ENCODE measurements around the gene TMEM31. TPM values are rescaled to one million over a fixed set of nuclear protein-coding genes. Genes with fewer than 3 reads are reported as not detected.

Gene TMEM31
- polyA plus RNA-seq, 3 donors from 2014 or later = not detected

- Mint-ChIP-seq H3K4me3 (peak overlapping the region in 1 of 5 donors; percentile 40), H3K27me3 (ENCODE audit: low read depth in 3 of 3) (peaks cover 0 to 2% (median 0%) of the 10 kb centered on the region in 3 donors), H3K4me1 (peaks cover 3 to 10% of the 10 kb centered on the region in 2 donors), H3K36me3 (peaks cover 0 to under 1% (median 0%) of the 10 kb centered on the region in 3 donors), H3K27ac (peak overlapping the region in 1 of 6 donors; percentile 27), H3K9me3 (no peaks in the 10 kb centered on the region)
- peak; percentile 14 to 32 (median 25) for DNase-seq
Observed at GRCh38 chrX:103688946-103689345, 21.8 kb upstream of the TMEM31 start.

- Mint-ChIP-seq H3K9me3 (no peaks in the 10 kb centered on the region), H3K36me3 (no peaks in the 10 kb centered on the region), H3K27me3 (ENCODE audit: low read depth in 3 of 3) (peaks cover 0 to 4% (median 2%) of the 10 kb centered on the region in 3 donors), H3K4me3 (no peak overlapping the region), H3K4me1 (no peaks in the 10 kb centered on the region), H3K27ac (no peak overlapping the region)
- DNase-seq = no peak
Observed at GRCh38 chrX:103691059-103691458, 19.6 kb upstream of the TMEM31 start.

- no peak for DNase-seq
- H3K27me3 Mint-ChIP-seq (ENCODE audit: low read depth in 3 of 3) = peaks cover 2 to 7% (median 3%) of the 10 kb centered on the region in 3 donors
- H3K4me3 Mint-ChIP-seq = no peak overlapping the region
- no peaks in the 10 kb centered on the region for H3K9me3 Mint-ChIP-seq
- H3K36me3 Mint-ChIP-seq = no peaks in the 10 kb centered on the region
- no peaks in the 10 kb centered on the region for H3K4me1 Mint-ChIP-seq
- no peak overlapping the region for H3K27ac Mint-ChIP-seq
Observed at GRCh38 chrX:103697687-103698086, 13.0 kb upstream of the TMEM31 start.

- H3K36me3 Mint-ChIP-seq = no peaks in the 10 kb centered on the region
- no peak for DNase-seq
- no peaks in the 10 kb centered on the region for H3K9me3 Mint-ChIP-seq
Observed at GRCh38 chrX:103699243-103699642, 11.5 kb upstream of the TMEM31 start.

GRCh38 chrX:103704863-103705262 is 5.8 kb upstream of the TMEM31 start:
- Mint-ChIP-seq H3K9me3 (no peaks in the 10 kb centered on the region), H3K4me1 (no peaks in the 10 kb centered on the region), H3K36me3 (no peaks in the 10 kb centered on the region), H3K27me3 (ENCODE audit: low read depth in 3 of 3) (peaks cover 3 to 9% (median 4%) of the 10 kb centered on the region in 3 donors), H3K4me3 (no peak overlapping the region), H3K27ac (no peak overlapping the region)
- no peak for DNase-seq

More at GRCh38 chrX:103699243-103699642, 11.5 kb upstream of the TMEM31 start:
- H3K4me3 Mint-ChIP-seq = no peak overlapping the region
- peaks cover 2 to 5% (median 5%) of the 10 kb centered on the region in 3 donors for H3K27me3 Mint-ChIP-seq (ENCODE audit: low read depth in 3 of 3)
- no peaks in the 10 kb centered on the region for H3K4me1 Mint-ChIP-seq
- no peak overlapping the region for H3K27ac Mint-ChIP-seq

- Mint-ChIP-seq H3K4me3 (no peak overlapping the region), H3K9me3 (no peaks in the 10 kb centered on the region), H3K27ac (no peak overlapping the region), H3K4me1 (no peaks in the 10 kb centered on the region), H3K27me3 (ENCODE audit: low read depth in 3 of 3) (peaks cover 0 to 4% (median 0%) of the 10 kb centered on the region in 3 donors), H3K36me3 (no peaks in the 10 kb centered on the region)
- DNase-seq = no peak
Observed at GRCh38 chrX:103716962-103717361, 6.3 kb downstream of the TMEM31 start.

- Mint-ChIP-seq H3K27me3 (ENCODE audit: low read depth in 3 of 3) (peaks cover 0 to 4% (median 3%) of the 10 kb centered on the region in 3 donors), H3K9me3 (no peaks in the 10 kb centered on the region), H3K36me3 (no peaks in the 10 kb centered on the region), H3K27ac (no peak overlapping the region), H3K4me1 (no peaks in the 10 kb centered on the region), H3K4me3 (no peak overlapping the region)
- no peak for DNase-seq
Observed at GRCh38 chrX:103718120-103718519, 7.4 kb downstream of the TMEM31 start.

GRCh38 chrX:103722505-103722904 is 11.8 kb downstream of the TMEM31 start:
- Mint-ChIP-seq H3K27ac (no peak overlapping the region), H3K9me3 (no peaks in the 10 kb centered on the region), H3K4me3 (no peak overlapping the region), H3K27me3 (ENCODE audit: low read depth in 3 of 3) (peaks cover 0 to 3% (median 0%) of the 10 kb centered on the region in 3 donors), H3K36me3 (no peaks in the 10 kb centered on the region), H3K4me1 (no peaks in the 10 kb centered on the region)
- no peak for DNase-seq

GRCh38 chrX:103726477-103726876 is 15.8 kb downstream of the TMEM31 start:
- DNase-seq = no peak
- no peak overlapping the region for H3K4me3 Mint-ChIP-seq
- no peaks in the 10 kb centered on the region for H3K36me3 Mint-ChIP-seq
- no peaks in the 10 kb centered on the region for H3K9me3 Mint-ChIP-seq
- peaks cover 2 to 8% (median 6%) of the 10 kb centered on the region in 3 donors for H3K27me3 Mint-ChIP-seq (ENCODE audit: low read depth in 3 of 3)
- H3K27ac Mint-ChIP-seq = no peak overlapping the region
- H3K4me1 Mint-ChIP-seq = peaks cover 7 to 9% of the 10 kb centered on the region in 2 donors

- no peaks in the 10 kb centered on the region for H3K9me3 Mint-ChIP-seq
- H3K27ac Mint-ChIP-seq = no peak overlapping the region
Observed at GRCh38 chrX:103727115-103727514, 16.4 kb downstream of the TMEM31 start.

GRCh38 chrX:103729015-103729414 is 18.3 kb downstream of the TMEM31 start:
- Mint-ChIP-seq H3K4me1 (peaks cover 7 to 9% of the 10 kb centered on the region in 2 donors), H3K36me3 (no peaks in the 10 kb centered on the region), H3K27ac (no peak overlapping the region), H3K9me3 (no peaks in the 10 kb centered on the region), H3K27me3 (ENCODE audit: low read depth in 3 of 3) (peaks cover 2 to 9% (median 6%) of the 10 kb centered on the region in 3 donors), H3K4me3 (no peak overlapping the region)
- DNase-seq = no peak

More at GRCh38 chrX:103727115-103727514, 16.4 kb downstream of the TMEM31 start:
- no peak for DNase-seq
- Mint-ChIP-seq H3K36me3 (no peaks in the 10 kb centered on the region), H3K4me3 (no peak overlapping the region), H3K4me1 (peaks cover 7 to 9% of the 10 kb centered on the region in 2 donors), H3K27me3 (ENCODE audit: low read depth in 3 of 3) (peaks cover 2 to 8% (median 6%) of the 10 kb centered on the region in 3 donors)

- Mint-ChIP-seq H3K9me3 (no peaks in the 10 kb centered on the region), H3K36me3 (no peaks in the 10 kb centered on the region), H3K4me1 (peaks cover 7 to 9% of the 10 kb centered on the region in 2 donors), H3K27me3 (ENCODE audit: low read depth in 3 of 3) (peaks cover 5 to 14% (median 6%) of the 10 kb centered on the region in 3 donors), H3K4me3 (no peak overlapping the region), H3K27ac (peak overlapping the region in 1 of 6 donors; percentile 12)
- DNase-seq = no peak
Observed at GRCh38 chrX:103730147-103730795, 19.6 kb downstream of the TMEM31 start.

- H3K4me3 Mint-ChIP-seq = no peak overlapping the region
- peaks cover 5 to 14% (median 6%) of the 10 kb centered on the region in 3 donors for H3K27me3 Mint-ChIP-seq (ENCODE audit: low read depth in 3 of 3)
- H3K27ac Mint-ChIP-seq = peak overlapping the region in 1 of 6 donors; percentile 12
- H3K9me3 Mint-ChIP-seq = no peaks in the 10 kb centered on the region
- no peaks in the 10 kb centered on the region for H3K36me3 Mint-ChIP-seq
- DNase-seq = no peak
- H3K4me1 Mint-ChIP-seq = peaks cover 7 to 9% of the 10 kb centered on the region in 2 donors
Observed at GRCh38 chrX:103730796-103731493, 20.2 kb downstream of the TMEM31 start.

- no peaks in the 10 kb centered on the region for H3K36me3 Mint-ChIP-seq
- no peak overlapping the region for H3K4me3 Mint-ChIP-seq
- no peak overlapping the region for H3K27ac Mint-ChIP-seq
- H3K9me3 Mint-ChIP-seq = no peaks in the 10 kb centered on the region
- peaks cover 7 to 9% of the 10 kb centered on the region in 2 donors for H3K4me1 Mint-ChIP-seq
- peaks cover 5 to 14% (median 6%) of the 10 kb centered on the region in 3 donors for H3K27me3 Mint-ChIP-seq (ENCODE audit: low read depth in 3 of 3)
- DNase-seq = no peak
Observed at GRCh38 chrX:103733017-103733416, 22.3 kb downstream of the TMEM31 start.
